ENCODE measurements around the gene MAB21L3. TPM values are rescaled to one million over a fixed set of nuclear protein-coding genes. Genes with fewer than 3 reads are reported as not detected.

The MAB21L3 gene
- total RNA-seq, 1 donor from 2014 or later: 0.20 TPM

GRCh38 chr1:116164604-116165368, 53.6 kb downstream of the MAB21L3 start:
- Mint-ChIP-seq H3K4me1 (ENCODE audit: low read depth) (peaks cover 8% of the 10 kb centered on the region), H3K27me3 (ENCODE audit: low read depth) (peaks cover 11% of the 10 kb centered on the region), H3K9me3 (ENCODE audit: low read depth) (peaks cover 4% of the 10 kb centered on the region), H3K27ac (ENCODE audit: unreplicated experiment) (no peak overlapping the region), H3K36me3 (ENCODE audit: low read depth) (no peaks in the 10 kb centered on the region), H3K4me3 (ENCODE audit: unreplicated experiment) (no peak overlapping the region)
- no peak for TF ChIP-seq CTCF (IDR thresholded peaks at IDR 0.05)
- no peak for DNase-seq (ENCODE audit: low spot score)

- H3K27ac Mint-ChIP-seq (ENCODE audit: unreplicated experiment): no peak overlapping the region
- H3K27me3 Mint-ChIP-seq (ENCODE audit: low read depth): peaks cover 11% of the 10 kb centered on the region
- DNase-seq (ENCODE audit: low spot score): no peak
- H3K4me1 Mint-ChIP-seq (ENCODE audit: low read depth): peaks cover 8% of the 10 kb centered on the region
- H3K36me3 Mint-ChIP-seq (ENCODE audit: low read depth): no peaks in the 10 kb centered on the region
- H3K9me3 Mint-ChIP-seq (ENCODE audit: low read depth): peaks cover 4% of the 10 kb centered on the region
- no peak for TF ChIP-seq CTCF (IDR thresholded peaks at IDR 0.05)
- no peak overlapping the region for H3K4me3 Mint-ChIP-seq (ENCODE audit: unreplicated experiment)
Observed at GRCh38 chr1:116165572-116165971, 54.4 kb downstream of the MAB21L3 start.

GRCh38 chr1:116166011-116166571, 54.9 kb downstream of the MAB21L3 start:
- no peak overlapping the region for H3K27ac Mint-ChIP-seq (ENCODE audit: unreplicated experiment)
- no peak overlapping the region for H3K4me3 Mint-ChIP-seq (ENCODE audit: unreplicated experiment)
- peaks cover 4% of the 10 kb centered on the region for H3K9me3 Mint-ChIP-seq (ENCODE audit: low read depth)
- H3K27me3 Mint-ChIP-seq (ENCODE audit: low read depth): peaks cover 11% of the 10 kb centered on the region
- H3K36me3 Mint-ChIP-seq (ENCODE audit: low read depth): no peaks in the 10 kb centered on the region
- peaks cover 8% of the 10 kb centered on the region for H3K4me1 Mint-ChIP-seq (ENCODE audit: low read depth)
- DNase-seq (ENCODE audit: low spot score): no peak
- no peak for TF ChIP-seq CTCF (IDR thresholded peaks at IDR 0.05)

- Mint-ChIP-seq H3K4me1 (ENCODE audit: low read depth) (peaks cover 8% of the 10 kb centered on the region), H3K4me3 (ENCODE audit: unreplicated experiment) (no peak overlapping the region), H3K27me3 (ENCODE audit: low read depth) (peaks cover 11% of the 10 kb centered on the region), H3K9me3 (ENCODE audit: low read depth) (peaks cover 4% of the 10 kb centered on the region), H3K27ac (ENCODE audit: unreplicated experiment) (no peak overlapping the region), H3K36me3 (ENCODE audit: low read depth) (no peaks in the 10 kb centered on the region)
- DNase-seq (ENCODE audit: low spot score): no peak
- no peak for TF ChIP-seq CTCF (IDR thresholded peaks at IDR 0.05)
Observed at GRCh38 chr1:116166655-116167054, 55.5 kb downstream of the MAB21L3 start.

GRCh38 chr1:116167625-116168276, 56.6 kb downstream of the MAB21L3 start:
- H3K27me3 Mint-ChIP-seq (ENCODE audit: low read depth): peaks cover 11% of the 10 kb centered on the region
- no peak for TF ChIP-seq CTCF (IDR thresholded peaks at IDR 0.05)
- no peak for DNase-seq (ENCODE audit: low spot score)
- H3K36me3 Mint-ChIP-seq (ENCODE audit: low read depth): no peaks in the 10 kb centered on the region
- no peaks in the 10 kb centered on the region for H3K9me3 Mint-ChIP-seq (ENCODE audit: low read depth)
- H3K4me3 Mint-ChIP-seq (ENCODE audit: unreplicated experiment): peak overlapping the region; percentile 69
- peaks cover 8% of the 10 kb centered on the region for H3K4me1 Mint-ChIP-seq (ENCODE audit: low read depth)
- no peak overlapping the region for H3K27ac Mint-ChIP-seq (ENCODE audit: unreplicated experiment)
